Kidney tubule cell (primary cell): ENCODE results near the gene SQSTM1.
A peak's percentile ranks its signal among the peaks of the same experiment; 100 is the strongest.
"Not testable (repeated sequence)": the region's sequence is repeated elsewhere in the genome, so short reads cannot be mapped to it uniquely, and the experiment has no call there.

Experiments
- DNase-seq: peaks from one replicate; pipeline ENCODE4 v3.0.0-alpha.2; 2018; ENCODE audit warnings: low spot score

Gene SQSTM1

DNA sequence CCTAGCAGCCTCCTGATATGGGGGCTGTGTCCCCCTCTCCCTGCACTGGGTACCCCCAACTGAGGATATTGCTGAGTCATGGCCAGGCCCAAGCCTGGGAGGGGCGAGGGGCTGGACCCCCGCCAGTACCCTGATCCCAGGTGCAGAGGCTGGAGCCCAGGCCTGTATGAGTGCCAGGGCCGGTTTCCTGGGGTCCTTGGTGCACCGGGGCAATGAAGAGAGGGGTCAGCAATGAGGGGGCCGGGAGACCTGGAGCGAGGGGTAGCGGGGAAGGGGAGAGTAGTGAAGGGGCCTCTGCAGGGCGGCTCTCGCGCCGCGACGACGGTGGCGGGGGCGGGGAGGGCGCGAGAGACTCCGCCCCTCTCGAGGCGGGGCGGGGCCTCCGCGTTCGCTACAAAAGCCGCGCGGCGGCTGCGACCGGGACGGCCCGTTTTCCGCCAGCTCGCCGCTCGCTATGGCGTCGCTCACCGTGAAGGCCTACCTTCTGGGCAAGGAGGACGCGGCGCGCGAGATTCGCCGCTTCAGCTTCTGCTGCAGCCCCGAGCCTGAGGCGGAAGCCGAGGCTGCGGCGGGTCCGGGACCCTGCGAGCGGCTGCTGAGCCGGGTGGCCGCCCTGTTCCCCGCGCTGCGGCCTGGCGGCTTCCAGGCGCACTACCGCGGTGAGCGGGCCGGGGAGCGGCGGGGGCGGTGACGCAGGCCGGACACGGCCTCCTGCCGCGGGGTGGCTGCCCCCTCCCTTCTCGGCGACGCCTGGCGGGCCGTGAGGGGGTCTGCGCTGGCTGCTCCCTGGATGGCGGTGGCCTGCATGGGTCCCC is at the start of gene SQSTM1:
Gene SQSTM1 (plus strand): TSS at position 423 of the 815 bp plus-strand sequence. CDS start 32 bp downstream, at position 455.
- DNase-seq = peak; percentile 86

- DNase-seq = no peak
These were observed 49.3 kb upstream of the SQSTM1 start for GRCh38 chr5:179771311-179771895.

DNA sequence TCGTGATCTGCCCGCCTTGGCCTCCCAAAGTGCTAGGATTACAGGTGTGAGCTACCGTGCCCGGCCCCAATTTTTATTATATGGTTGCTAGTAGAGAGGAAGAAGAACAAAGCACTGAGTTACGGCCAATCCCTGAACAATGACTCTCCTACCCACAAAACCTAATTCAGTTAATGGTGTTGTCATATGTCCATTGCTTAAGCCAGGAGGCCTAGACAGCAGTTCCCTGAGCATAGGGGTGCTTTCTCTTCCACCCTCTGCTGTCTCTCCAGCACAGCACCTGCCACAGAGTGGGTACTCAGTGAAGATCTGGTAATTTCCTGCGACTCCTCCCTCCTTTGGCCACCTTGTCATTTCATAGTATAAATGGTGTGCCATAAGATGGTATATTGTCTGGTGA is 48.4 kb upstream of the SQSTM1 start:
- DNase-seq = no peak

GRCh38 chr5:179773686-179774040 is 47.0 kb upstream of the SQSTM1 start:
- DNase-seq = no peak

- no peak for DNase-seq
These were observed 46.3 kb upstream of the SQSTM1 start for GRCh38 chr5:179774442-179774841.

DNA sequence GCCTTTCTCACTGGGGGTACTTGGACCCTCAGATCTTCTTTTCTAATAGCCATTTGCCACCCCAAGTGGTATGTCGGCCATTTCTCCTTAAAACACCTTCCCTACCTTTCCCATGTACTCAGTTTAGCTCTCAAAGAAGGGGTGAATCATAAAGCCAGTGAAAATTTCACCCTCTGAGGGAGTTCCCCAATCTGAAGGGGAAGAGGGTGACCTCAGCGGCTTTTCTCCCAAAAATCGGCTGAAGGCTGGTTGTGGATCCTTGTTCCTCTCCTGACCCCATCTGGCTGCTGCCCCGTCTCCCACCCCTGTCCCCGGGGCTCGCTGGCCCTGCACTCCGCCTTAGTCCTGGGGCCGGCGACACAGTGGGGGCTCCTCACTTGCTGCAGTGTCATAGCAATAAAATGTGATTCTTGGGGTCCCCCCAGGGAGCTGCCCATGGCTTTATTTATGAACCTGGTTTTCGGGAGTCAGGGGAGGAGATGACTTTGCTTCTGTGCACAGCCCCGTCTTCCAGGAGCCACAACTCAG is 44.2 kb upstream of the SQSTM1 start:
- no peak for DNase-seq

DNA sequence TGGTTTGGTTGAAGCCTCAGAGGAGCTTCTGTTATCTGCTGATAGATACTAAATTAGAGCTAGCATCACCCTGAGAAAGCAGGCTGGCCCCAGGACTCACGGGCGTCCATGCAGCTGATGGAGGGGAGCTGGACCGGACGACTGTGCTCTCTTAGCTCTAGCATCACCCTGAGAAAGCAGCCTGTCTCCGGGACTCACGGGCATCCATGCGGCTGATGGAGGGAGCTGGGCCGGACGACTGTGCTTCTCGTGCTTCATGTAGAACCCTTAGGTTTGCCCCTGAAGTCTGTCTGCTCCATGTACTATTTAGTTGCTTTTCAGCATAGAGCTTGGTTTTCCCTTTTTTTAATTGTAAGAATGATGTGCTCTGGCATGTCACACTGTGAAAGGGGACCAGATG is 43.2 kb upstream of the SQSTM1 start:
- DNase-seq = no peak

- DNase-seq = no peak
These were observed 42.8 kb upstream of the SQSTM1 start for GRCh38 chr5:179777909-179778308.

DNA sequence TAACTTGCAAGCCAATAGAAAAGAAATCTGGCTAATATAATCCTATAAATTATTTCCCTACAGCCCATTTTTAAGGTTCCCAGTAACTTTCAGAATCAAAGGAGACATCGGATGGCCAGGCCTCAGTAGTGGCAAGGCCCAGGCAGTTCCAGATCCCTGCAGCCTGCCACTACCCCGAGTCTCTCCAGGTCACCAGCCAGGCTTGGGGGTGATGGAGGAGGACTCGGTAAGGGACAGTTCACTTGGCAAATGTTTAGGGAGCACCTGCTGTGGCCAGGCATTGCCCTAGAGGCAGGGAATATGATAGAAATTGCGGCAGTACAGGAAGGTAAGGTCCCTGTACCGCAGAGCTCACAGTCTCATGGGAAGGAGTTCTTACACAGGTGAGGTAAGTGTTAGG is 42.1 kb upstream of the SQSTM1 start:
- DNase-seq = no peak

DNA sequence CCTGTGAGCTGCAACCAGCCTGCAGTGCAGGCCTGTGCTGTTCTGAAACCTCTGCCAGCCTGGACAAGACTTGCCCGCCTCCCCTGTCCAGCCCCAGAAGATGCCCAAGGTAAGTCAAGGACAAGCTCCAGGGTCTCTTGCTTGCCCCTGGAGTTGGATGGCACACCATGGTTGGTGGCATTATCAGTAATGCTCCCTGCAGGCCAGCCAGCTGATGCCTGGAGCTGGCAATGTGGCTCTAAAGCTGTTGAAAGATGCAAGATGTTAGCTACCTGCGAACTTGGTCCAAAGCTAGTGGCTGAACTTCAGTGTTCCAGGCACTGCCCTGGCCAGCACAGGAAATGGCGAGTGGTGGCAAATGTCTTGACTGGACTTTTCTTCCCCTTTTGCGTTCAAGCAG is 40.9 kb upstream of the SQSTM1 start:
- DNase-seq = no peak

GRCh38 chr5:179780362-179780761 is 40.3 kb upstream of the SQSTM1 start:
- DNase-seq = no peak

- no peak for DNase-seq
These were observed 38.9 kb upstream of the SQSTM1 start for GRCh38 chr5:179781846-179782245.

DNA sequence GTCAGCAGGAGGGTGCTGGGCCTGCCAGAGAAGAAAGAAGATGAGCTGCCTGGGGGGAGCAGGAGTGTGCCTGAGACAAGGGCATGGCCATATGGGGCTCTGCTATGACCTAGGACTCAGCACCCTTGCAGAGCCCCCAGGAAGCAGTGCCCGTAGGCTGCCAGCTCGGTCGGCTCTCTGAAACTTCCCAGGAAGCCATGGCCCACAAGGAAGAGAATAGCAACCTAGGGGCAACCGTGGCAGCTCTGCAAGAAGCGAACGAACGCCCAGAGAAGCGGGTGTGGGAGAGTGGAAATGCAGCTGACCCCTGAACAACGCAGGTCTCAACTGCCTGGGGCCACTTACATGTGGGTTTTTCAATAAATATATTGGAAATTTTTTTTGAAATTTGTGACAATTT is 37.6 kb upstream of the SQSTM1 start:
- no peak for DNase-seq

DNA sequence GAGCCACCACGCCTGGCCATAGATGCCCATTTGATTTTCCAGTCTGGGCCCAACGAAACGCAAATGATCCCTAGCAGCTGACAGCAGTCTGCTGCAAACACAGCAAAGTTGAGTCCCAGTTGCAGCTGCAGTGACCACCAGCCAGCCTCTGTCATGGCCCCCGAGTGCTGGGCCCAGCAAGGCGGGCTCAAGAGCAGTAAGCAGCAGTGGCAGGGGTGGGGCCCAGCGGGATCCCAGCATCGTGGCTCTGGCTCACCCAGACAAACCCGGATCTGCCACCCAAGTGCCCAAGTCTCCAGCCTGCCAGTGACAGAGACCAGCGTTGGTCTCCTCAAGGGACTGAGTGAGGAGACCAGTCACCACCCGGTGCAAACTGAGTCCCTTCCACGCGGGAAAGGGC is 33.8 kb upstream of the SQSTM1 start:
- no peak for DNase-seq

DNA sequence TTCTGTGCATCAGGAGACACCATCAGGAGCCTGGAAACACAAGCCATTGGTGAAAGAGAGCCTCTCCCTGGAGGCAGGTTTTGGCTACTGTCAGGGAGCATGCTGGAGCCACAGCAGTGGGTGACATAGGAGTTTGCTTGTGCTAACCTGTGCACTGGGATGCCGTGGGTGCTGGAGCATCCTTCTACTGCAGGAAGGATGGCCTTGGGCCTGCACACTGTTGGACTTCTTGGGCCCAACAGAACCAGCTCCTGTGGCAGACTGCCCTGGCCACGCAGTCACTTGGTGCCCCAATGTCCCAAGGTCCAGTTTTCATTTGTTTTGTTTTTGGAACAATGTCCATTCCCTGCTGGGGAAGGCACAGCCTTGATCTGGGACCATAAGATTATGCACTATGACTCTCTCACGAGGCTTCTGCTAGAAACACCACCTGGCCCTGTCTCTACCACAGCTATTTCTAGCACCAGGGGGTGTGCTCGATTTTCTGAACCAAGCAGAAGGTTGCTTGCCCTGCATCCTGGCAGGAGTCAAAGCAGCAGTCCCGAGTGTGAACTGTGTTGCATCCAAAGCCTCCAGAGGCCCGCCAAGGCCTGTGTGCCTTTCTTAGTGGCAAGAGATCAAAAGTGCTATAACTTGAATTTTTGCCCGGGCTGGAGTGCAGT is 32.4 kb upstream of the SQSTM1 start:
- DNase-seq = no peak

DNA sequence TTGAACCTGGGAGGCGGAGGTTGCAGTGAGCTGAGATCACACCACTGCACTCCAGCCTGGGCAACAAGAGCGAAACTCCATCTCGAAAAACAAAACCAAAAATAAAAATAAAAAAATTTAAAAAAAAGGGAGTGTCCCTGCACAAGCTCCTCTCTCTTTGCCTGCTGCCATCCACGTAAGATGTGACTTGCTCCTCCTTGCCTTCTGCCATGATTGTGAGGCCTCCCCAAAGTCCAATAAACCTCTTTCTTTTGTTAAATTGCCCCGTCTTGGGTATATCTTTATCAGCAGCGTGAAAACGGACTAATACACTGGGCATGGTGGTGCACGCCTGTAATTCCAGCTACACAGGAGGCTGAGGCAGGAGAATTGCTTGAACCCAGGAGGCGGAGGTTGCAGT is 31.4 kb upstream of the SQSTM1 start:
- not testable (repeated sequence) for DNase-seq

- DNase-seq = no peak
These were observed 28.7 kb upstream of the SQSTM1 start for GRCh38 chr5:179791881-179792611.

GRCh38 chr5:179792612-179793467 is 27.9 kb upstream of the SQSTM1 start:
- no peak for DNase-seq

DNA sequence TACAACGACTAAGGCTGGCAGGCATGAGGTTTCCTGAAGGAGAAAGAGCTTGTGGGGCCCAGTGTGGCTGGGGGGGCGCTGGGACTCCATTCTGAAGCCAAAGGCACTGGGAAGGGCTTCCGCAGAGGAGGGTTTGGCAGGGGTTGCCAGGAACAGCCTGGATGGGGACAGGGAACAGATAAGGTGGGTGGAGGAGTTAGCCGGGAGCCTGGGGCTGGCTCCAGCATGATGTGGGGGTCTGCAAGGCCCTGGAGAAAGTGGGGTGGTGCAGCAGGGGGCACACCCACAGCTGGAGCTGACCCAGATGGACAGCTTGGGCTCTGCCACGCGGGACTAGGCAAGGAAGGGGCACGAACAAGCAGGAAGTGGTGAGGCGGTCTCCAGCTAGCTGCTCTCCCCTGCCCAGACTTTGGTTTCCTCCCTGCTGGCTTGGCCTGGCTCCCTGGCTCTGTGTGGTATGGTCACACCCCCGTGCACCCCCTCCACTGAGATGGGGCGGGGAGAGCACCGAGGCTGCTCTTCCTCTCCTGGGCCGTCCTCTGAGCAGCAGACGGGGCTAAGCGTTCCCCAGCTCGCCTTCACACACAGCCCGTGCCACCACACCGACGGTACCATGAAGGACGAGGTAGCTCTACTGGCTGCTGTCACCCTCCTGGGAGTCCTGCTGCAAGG is 27.1 kb upstream of the SQSTM1 start, which contains the start of gene LTC4S:
Gene LTC4S (plus strand): TSS at position 519 of the 672 bp plus-strand sequence. CDS start 95 bp downstream, at position 614.
- peak; percentile 67 for DNase-seq

GRCh38 chr5:179794171-179794570 is 26.5 kb upstream of the SQSTM1 start:
- DNase-seq = no peak

- DNase-seq = no peak
These were observed 26.1 kb upstream of the SQSTM1 start for GRCh38 chr5:179794575-179794974.
